ENCODE measurements around the gene TMEM72. TPM values are rescaled to one million over a fixed set of nuclear protein-coding genes. Genes with fewer than 3 reads are reported as not detected.

The TMEM72 gene
- total and polyA plus RNA-seq, 2 of the 13 experiments (the other 11 are each of a cell fraction or from before 2014, with no cell fraction given), result 0.04 TPM; not detected in 1

GRCh38 chr10:44916429-44916828, 5.3 kb downstream of the TMEM72 start (continued):
- TF ChIP-seq ZNF790 (CRISPR knock-in tag; IDR thresholded peaks at IDR 0.05; ENCODE audit: borderline replicate concordance), result no peak
- TF ChIP-seq ZNF24 (IDR thresholded peaks at IDR 0.05), result no peak

GRCh38 chr10:44917848-44918247, 6.7 kb downstream of the TMEM72 start:
- H3K27ac ChIP-seq (ENCODE audit: extremely low read length, insufficient read depth, low read length), result no peak overlapping the region
- H3K4me1 ChIP-seq (ENCODE audit: insufficient read depth, low read length), result no peaks in the 10 kb centered on the region
- POLR2A ChIA-PET, result no interaction called here
- intact Hi-C loops (cut with micrococcal nuclease; ENCODE audit: unreplicated experiment), result no loop called here
- no peak overlapping the region for H3K9ac ChIP-seq (ENCODE audit: insufficient read depth, low read depth, low read length)
- no TSS peak for BruUV-seq (replicated peaks)
- H2AFZ ChIP-seq (ENCODE audit: low read length), result no peak overlapping the region
- H3K36me3 ChIP-seq (replicated peaks in 1 of 2; ENCODE audit: control insufficient read depth in 1 of 2, insufficient read depth in 2 of 2, low read length in 2 of 2), result no peaks in the 10 kb centered on the region
- ATAC-seq (no peak), FAIRE-seq (no peak), DNase-seq (ENCODE audit: low spot score) (no peak)
- H3K27me3 ChIP-seq (ENCODE audit: control insufficient read depth in 1 of 2, insufficient read depth in 2 of 2, low read length in 2 of 2), result peaks cover 3 to 18% of the 10 kb centered on the region in 2 experiments; a peak in 3 of 5 replicates
- H3K4me3 ChIP-seq (replicated peaks in 1 of 3; ENCODE audit: insufficient read depth in 1 of 3, low read depth in 2 of 3, low read length in 3 of 3), result no peak overlapping the region
- no peaks in the 10 kb centered on the region for H3K79me2 ChIP-seq (ENCODE audit: insufficient read depth, low read length)
- WGBS (ENCODE audit: low lambda C conversion rate), result 0% methylated on average over 3 of the region's 3 CpGs
- no peaks in the 10 kb centered on the region; the same call in 1 of the 2 replicates for H3K9me3 ChIP-seq (ENCODE audit: low read length)
- CTCF ChIA-PET (ENCODE audit: low intra/inter-chr PET ratio, low total read pairs), result no interaction called here
- H3K4me2 ChIP-seq (ENCODE audit: low read depth, low read length), result no peak overlapping the region
- TF ChIP-seq, protein P1, sequence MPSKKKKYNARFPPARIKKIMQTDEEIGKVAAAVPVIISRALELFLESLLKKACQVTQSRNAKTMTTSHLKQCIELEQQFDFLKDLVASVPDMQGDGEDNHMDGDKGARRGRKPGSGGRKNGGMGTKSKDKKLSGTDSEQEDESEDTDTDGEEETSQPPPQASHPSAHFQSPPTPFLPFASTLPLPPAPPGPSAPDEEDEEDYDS (CRISPR knock-in tag; IDR thresholded peaks at IDR 0.05), result no peak
- H4K20me1 ChIP-seq (ENCODE audit: insufficient read depth, low read length), result no peaks in the 10 kb centered on the region
- in situ Hi-C loops (cut with HindIII; ENCODE audit: extremely low pct_ligation_motif_present, low pct_unique_long_range_greater_than_20kb), result no loop called here

DNA sequence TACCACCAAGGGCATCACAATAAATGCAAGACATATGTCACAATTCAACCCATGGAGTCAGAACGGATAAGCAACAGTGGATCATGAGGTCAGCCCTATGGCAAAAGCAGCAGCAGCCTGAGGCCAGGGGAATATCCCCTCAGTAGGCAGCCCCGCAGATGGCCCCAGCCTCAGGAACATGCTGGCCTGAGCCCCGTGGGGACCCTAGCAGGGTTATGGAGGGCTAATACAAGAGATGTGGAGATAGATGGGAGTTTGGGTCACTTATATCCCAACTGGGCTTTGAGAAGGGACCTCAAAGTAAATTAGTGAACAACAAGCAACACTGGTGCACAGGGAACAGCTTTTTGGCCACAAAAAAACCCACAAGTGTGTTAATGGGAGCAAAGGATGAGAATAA, 9.1 kb downstream of the TMEM72 start:
- H3K36me3 ChIP-seq (replicated peaks in 1 of 2; ENCODE audit: control insufficient read depth in 1 of 2, insufficient read depth in 2 of 2, low read length in 2 of 2), result no peaks in the 10 kb centered on the region
- intact Hi-C loops (cut with micrococcal nuclease; ENCODE audit: unreplicated experiment), result no loop called here
- FAIRE-seq, result no peak
- in situ Hi-C loops (cut with HindIII; ENCODE audit: extremely low pct_ligation_motif_present, low pct_unique_long_range_greater_than_20kb), result no loop called here
- WGBS (ENCODE audit: low lambda C conversion rate), result 50% methylated on average over 3 of the region's 3 CpGs
- no peaks in the 10 kb centered on the region for H3K79me2 ChIP-seq (ENCODE audit: insufficient read depth, low read length)
- H3K9me3 ChIP-seq (ENCODE audit: low read length), result no peaks in the 10 kb centered on the region; the same call in 1 of the 2 replicates
- H3K27ac ChIP-seq (ENCODE audit: extremely low read length, insufficient read depth, low read length), result no peak overlapping the region
- no peaks in the 10 kb centered on the region for H4K20me1 ChIP-seq (ENCODE audit: insufficient read depth, low read length)
- no peak overlapping the region for H2AFZ ChIP-seq (ENCODE audit: low read length)
- ChIA-PET POLR2A (no interaction called here), CTCF (ENCODE audit: low intra/inter-chr PET ratio, low total read pairs) (no interaction called here)
- BruUV-seq (replicated peaks), result no TSS peak
- H3K4me3 ChIP-seq (replicated peaks in 1 of 3; ENCODE audit: insufficient read depth in 1 of 3, low read depth in 2 of 3, low read length in 3 of 3), result no peak overlapping the region
- no peak overlapping the region for H3K9ac ChIP-seq (ENCODE audit: insufficient read depth, low read depth, low read length)
- ATAC-seq, result no peak
- H3K4me1 ChIP-seq (ENCODE audit: insufficient read depth, low read length), result peaks cover 8% of the 10 kb centered on the region
- no peak overlapping the region for H3K4me2 ChIP-seq (ENCODE audit: low read depth, low read length)
- no peak for TF ChIP-seq ZNF567 (CRISPR knock-in tag; IDR thresholded peaks at IDR 0.05; ENCODE audit: borderline replicate concordance)
- no peak for DNase-seq (ENCODE audit: low spot score)
- peaks cover 3 to 5% of the 10 kb centered on the region in 2 experiments; a peak in 2 of 5 replicates for H3K27me3 ChIP-seq (ENCODE audit: control insufficient read depth in 1 of 2, insufficient read depth in 2 of 2, low read length in 2 of 2)
